ENCODE results near the gene PPP1R3D. TPM values are rescaled to one million over a fixed set of nuclear protein-coding genes. Genes with fewer than 3 reads are reported as not detected.

PPP1R3D gene
- total and polyA plus RNA-seq, 2 of the 13 experiments (the other 11 are each of a cell fraction or from before 2014, with no cell fraction given), result 1.2 to 3.7 TPM

DNA sequence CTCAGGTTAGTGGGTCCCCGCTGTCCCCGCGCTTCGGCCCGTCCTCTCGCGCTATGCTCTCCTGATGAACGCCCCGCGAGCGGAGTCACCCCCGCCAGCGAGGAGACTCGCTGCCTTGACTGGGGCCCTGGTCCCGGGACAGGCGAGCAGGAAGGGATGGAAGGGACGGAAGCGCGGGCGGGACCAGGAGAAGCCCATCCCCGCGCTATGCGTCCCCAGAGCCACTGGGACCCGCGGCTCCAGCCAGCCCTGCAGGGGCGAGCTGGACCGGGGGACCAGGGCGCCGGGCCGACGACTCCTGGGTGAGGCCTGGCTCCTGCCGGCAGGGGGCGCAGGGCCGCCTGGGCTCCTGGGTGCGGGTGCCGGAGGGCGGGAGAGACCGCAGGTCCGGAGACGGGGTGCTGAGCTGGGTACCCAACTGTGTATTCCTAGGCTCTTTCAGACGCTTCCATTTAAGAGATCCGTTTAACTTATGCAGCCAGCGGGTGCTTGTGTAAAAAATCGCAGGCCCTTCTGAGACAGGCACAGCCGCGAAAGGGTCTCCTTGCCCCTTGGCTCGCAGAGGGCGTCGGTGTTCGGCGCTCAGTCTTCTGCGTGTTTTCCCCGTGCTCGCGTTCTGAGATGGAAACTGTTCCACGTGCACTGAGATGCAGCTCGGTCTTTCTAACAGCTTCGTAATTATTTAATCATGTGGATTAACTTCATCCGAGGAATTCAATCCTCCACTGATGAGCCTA lies 6.1 kb downstream of the PPP1R3D start (continued):
- TF ChIP-seq ZSCAN31 (CRISPR knock-in tag; IDR thresholded peaks at IDR 0.05; ENCODE audit: low read depth) (no peak), SETDB1 (CRISPR knock-in tag; IDR thresholded peaks at IDR 0.05; ENCODE audit: borderline replicate concordance) (no peak), U2AF1 (optimal IDR thresholded peaks at IDR 0.05; ENCODE audit: low read depth, low read length) (no peak), PHF8 (CRISPR knock-in tag; IDR thresholded peaks at IDR 0.05) (0 out of 2 replicates have a peak, but pooled peaks have one; percentile 30), NFYC (CRISPR knock-in tag; IDR thresholded peaks at IDR 0.05) (no peak), ZNF263 (CRISPR knock-in tag; IDR thresholded peaks at IDR 0.05) (0 out of 2 replicates have a peak, but pooled peaks have one; percentile 14), ZNF713 (CRISPR knock-in tag; IDR thresholded peaks at IDR 0.05) (no peak), GTF3A (CRISPR knock-in tag; conservative IDR thresholded peaks at IDR 0.05) (no peak), ZFP36L2 (CRISPR knock-in tag; IDR thresholded peaks at IDR 0.05) (no peak), ZBTB21 (CRISPR knock-in tag; IDR thresholded peaks at IDR 0.05) (no peak), ZNF225 (CRISPR knock-in tag; IDR thresholded peaks at IDR 0.05) (no peak), NAIF1 (CRISPR knock-in tag; IDR thresholded peaks at IDR 0.05; ENCODE audit: borderline replicate concordance) (no peak), RBM22 (optimal IDR thresholded peaks at IDR 0.05; ENCODE audit: low read length) (no peak), ZNF468 (CRISPR knock-in tag; IDR thresholded peaks at IDR 0.05) (no peak), SKI (IDR thresholded peaks at IDR 0.05; ENCODE audit: partially characterized antibody) (no peak), KAT2B (IDR thresholded peaks at IDR 0.05; ENCODE audit: borderline replicate concordance, low read depth, low read length) (no peak)
- TF ChIP-seq, protein P1, sequence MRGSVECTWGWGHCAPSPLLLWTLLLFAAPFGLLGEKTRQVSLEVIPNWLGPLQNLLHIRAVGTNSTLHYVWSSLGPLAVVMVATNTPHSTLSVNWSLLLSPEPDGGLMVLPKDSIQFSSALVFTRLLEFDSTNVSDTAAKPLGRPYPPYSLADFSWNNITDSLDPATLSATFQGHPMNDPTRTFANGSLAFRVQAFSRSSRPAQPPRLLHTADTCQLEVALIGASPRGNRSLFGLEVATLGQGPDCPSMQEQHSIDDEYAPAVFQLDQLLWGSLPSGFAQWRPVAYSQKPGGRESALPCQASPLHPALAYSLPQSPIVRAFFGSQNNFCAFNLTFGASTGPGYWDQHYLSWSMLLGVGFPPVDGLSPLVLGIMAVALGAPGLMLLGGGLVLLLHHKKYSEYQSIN (CRISPR knock-in tag; IDR thresholded peaks at IDR 0.05; ENCODE audit: borderline replicate concordance), result no peak
- TF ChIP-seq, protein P2, sequence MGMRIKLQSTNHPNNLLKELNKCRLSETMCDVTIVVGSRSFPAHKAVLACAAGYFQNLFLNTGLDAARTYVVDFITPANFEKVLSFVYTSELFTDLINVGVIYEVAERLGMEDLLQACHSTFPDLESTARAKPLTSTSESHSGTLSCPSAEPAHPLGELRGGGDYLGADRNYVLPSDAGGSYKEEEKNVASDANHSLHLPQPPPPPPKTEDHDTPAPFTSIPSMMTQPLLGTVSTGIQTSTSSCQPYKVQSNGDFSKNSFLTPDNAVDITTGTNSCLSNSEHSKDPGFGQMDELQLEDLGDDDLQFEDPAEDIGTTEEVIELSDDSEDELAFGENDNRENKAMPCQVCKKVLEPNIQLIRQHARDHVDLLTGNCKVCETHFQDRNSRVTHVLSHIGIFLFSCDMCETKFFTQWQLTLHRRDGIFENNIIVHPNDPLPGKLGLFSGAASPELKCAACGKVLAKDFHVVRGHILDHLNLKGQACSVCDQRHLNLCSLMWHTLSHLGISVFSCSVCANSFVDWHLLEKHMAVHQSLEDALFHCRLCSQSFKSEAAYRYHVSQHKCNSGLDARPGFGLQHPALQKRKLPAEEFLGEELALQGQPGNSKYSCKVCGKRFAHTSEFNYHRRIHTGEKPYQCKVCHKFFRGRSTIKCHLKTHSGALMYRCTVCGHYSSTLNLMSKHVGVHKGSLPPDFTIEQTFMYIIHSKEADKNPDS (CRISPR knock-in tag; IDR thresholded peaks at IDR 0.05), result no peak
- TF ChIP-seq, protein P3, sequence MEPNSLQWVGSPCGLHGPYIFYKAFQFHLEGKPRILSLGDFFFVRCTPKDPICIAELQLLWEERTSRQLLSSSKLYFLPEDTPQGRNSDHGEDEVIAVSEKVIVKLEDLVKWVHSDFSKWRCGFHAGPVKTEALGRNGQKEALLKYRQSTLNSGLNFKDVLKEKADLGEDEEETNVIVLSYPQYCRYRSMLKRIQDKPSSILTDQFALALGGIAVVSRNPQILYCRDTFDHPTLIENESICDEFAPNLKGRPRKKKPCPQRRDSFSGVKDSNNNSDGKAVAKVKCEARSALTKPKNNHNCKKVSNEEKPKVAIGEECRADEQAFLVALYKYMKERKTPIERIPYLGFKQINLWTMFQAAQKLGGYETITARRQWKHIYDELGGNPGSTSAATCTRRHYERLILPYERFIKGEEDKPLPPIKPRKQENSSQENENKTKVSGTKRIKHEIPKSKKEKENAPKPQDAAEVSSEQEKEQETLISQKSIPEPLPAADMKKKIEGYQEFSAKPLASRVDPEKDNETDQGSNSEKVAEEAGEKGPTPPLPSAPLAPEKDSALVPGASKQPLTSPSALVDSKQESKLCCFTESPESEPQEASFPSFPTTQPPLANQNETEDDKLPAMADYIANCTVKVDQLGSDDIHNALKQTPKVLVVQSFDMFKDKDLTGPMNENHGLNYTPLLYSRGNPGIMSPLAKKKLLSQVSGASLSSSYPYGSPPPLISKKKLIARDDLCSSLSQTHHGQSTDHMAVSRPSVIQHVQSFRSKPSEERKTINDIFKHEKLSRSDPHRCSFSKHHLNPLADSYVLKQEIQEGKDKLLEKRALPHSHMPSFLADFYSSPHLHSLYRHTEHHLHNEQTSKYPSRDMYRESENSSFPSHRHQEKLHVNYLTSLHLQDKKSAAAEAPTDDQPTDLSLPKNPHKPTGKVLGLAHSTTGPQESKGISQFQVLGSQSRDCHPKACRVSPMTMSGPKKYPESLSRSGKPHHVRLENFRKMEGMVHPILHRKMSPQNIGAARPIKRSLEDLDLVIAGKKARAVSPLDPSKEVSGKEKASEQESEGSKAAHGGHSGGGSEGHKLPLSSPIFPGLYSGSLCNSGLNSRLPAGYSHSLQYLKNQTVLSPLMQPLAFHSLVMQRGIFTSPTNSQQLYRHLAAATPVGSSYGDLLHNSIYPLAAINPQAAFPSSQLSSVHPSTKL (CRISPR knock-in tag; IDR thresholded peaks at IDR 0.05), result peak; percentile 25; the same call in 1 of the 2 replicates
- TF ChIP-seq, protein P4, sequence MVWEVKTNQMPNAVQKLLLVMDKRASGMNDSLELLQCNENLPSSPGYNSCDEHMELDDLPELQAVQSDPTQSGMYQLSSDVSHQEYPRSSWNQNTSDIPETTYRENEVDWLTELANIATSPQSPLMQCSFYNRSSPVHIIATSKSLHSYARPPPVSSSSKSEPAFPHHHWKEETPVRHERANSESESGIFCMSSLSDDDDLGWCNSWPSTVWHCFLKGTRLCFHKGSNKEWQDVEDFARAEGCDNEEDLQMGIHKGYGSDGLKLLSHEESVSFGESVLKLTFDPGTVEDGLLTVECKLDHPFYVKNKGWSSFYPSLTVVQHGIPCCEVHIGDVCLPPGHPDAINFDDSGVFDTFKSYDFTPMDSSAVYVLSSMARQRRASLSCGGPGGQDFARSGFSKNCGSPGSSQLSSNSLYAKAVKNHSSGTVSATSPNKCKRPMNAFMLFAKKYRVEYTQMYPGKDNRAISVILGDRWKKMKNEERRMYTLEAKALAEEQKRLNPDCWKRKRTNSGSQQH (CRISPR knock-in tag; IDR thresholded peaks at IDR 0.05; ENCODE audit: low read depth), result no peak
- TF ChIP-seq, protein P5, sequence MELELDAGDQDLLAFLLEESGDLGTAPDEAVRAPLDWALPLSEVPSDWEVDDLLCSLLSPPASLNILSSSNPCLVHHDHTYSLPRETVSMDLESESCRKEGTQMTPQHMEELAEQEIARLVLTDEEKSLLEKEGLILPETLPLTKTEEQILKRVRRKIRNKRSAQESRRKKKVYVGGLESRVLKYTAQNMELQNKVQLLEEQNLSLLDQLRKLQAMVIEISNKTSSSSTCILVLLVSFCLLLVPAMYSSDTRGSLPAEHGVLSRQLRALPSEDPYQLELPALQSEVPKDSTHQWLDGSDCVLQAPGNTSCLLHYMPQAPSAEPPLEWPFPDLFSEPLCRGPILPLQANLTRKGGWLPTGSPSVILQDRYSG (CRISPR knock-in tag; IDR thresholded peaks at IDR 0.05), result no peak

Measured in HepG2 (cell line).